ENCODE measurements around the gene INPP5D.
"Not testable (repeated sequence)": the region's sequence is repeated elsewhere in the genome, so short reads cannot be mapped to it uniquely, and the experiment has no call there.

Gene INPP5D

GRCh38 chr2:233053928-233054784, 6.0 kb upstream of the INPP5D start:
- no peak for DNase-seq (ENCODE audit: low read depth)

DNA sequence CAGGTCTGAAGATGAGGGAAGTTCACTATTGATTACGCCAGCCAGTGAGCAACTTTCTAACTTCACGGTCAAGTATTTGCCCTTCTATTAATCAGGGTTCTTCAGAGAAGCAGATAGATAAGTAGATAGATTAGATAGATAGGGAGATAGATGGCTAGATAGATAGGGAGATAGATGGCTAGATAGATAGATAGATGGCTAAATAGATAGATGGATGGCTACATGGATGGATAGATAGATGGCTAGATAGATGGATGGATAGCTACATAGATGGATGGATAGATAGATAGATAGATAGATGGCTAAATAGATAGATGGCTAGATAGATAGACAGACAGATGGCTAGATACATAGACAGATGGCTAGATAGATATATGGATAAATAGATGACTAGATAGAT, 4.8 kb upstream of the INPP5D start:
- DNase-seq (ENCODE audit: low read depth) = no peak

- no peak for DNase-seq (ENCODE audit: low read depth)
These were observed 3.1 kb upstream of the INPP5D start for GRCh38 chr2:233056961-233057605.

GRCh38 chr2:233058717-233059546, 1.2 kb upstream of the INPP5D start:
- DNase-seq (ENCODE audit: low read depth) = no peak

GRCh38 chr2:233059547-233059796, 670 bp upstream of the INPP5D start:
- no peak for DNase-seq (ENCODE audit: low read depth)

DNA sequence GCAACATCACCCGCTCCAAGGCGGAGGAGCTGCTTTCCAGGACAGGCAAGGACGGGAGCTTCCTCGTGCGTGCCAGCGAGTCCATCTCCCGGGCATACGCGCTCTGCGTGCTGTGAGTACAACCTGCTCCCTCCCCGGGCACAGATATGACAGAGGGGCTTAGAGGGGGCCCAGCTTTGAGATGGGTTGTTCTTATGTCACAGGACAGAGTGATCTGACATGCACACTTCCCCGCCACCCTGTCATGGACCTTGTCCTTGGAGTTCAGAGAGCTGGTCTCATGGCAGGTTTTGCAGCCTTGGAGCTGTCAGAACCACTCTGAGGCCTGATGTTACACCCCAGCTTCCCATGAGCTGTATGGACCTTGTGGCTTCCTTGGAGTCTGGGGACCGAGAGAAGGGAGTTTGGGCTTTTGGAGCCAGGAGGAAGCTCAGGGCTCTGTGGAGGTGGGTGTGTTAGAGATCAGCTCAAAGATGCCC, 398 bp downstream of the INPP5D start:
- no peak for DNase-seq (ENCODE audit: low read depth)

GRCh38 chr2:233060980-233061590, 943 bp downstream of the INPP5D start:
- DNase-seq (ENCODE audit: low read depth) = no peak

DNA sequence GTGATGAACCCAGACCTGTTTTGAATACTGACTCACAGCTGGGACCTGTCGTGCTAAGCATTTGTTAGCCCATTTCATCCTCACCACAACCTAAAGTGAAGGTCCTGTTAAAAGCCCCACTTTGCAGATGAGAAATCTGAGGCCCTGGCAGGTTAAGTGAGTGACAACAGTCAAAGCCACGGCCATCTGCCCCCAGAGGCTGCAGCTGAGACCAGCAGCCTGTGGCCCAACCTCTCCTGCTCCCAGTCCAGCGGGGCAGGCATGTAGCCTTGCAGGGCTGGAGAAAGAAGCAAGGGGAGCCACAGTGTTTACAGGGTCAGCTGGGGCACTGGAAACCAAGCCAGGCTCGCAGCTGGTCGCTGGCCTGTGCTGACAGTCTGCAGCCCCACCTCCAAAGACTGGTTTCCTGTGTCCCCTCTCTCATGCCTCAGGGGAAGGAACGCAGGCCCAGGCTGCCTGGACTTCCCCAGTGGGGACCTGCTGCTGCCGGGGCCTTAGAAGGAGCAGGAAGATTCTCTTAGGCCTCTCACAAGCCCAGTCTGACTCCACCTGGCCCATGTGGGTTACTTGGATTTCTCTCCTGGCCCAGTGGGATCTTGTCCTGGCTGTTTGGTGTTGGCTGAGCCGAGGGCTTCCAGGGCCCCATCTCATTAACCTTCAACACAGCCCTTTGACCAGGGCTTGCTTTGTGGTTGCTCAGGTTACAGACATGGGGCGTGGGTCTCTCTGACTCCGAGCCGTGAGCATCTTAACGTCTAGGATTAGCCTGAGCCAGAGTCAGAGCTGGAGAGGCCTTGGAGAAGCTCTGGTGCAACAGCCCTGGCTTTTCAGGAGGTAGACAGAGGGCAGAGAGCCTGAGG, 1.7 kb downstream of the INPP5D start:
- DNase-seq (ENCODE audit: low read depth) = no peak

DNA sequence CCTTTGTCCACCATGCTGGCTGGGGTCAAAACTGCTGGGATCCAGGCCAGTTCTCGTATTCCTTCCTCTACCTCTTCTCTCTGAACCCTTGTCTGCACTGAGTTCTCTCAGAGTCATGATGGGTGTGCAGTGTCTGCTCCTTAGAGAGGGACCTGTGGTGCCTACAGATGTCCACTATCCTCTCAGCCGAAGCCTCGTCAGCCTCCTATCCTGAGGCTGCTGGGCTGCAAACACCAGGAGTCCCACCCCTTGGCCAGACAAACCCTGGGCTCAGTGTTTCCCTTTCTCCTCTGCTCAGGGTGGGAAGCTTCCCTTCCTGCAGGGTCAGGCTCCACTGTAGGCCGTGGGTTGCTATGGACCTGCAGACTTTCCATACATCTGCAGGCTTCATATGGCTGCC, 2.3 kb downstream of the INPP5D start:
- DNase-seq (ENCODE audit: low read depth) = no peak

- DNase-seq (ENCODE audit: low read depth) = no peak
These were observed 2.8 kb downstream of the INPP5D start for GRCh38 chr2:233062946-233063268.

DNA sequence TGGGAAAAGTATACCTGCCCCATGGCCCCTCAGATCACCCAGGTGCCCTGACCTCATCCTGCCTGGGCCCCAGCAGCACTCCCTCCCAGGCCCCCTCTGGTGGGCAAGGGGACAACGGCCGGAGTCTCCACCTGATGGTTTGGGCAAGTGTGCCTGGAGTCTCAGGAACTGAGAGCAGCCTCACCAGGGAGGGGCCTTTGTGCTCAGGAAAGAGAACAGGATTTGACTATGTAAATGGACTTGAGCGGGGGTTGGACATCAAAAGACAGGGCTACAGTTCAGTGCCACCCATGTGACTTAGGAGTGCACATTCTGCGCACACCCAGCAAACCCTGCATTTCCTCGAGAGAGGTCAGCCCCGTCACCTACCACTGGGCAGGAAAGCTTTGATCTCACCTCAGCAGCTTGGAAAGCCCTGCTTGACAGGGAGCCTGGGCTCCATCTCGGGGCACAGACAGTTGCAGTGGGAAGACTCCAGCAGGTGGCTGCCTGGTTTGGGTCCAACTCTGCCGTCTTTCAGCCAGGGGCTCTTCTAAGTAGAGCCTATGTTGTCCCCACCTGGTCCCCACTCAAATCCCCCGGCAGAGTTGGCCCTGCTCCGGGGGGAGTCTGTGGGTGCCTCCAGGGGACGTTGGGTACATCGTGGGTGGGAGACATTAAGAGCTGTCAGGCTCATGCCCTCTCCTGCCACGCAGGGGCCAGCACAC, 3.3 kb downstream of the INPP5D start:
- no peak for DNase-seq (ENCODE audit: low read depth)

GRCh38 chr2:233063976-233064411, 3.9 kb downstream of the INPP5D start:
- no peak for DNase-seq (ENCODE audit: low read depth)

DNA sequence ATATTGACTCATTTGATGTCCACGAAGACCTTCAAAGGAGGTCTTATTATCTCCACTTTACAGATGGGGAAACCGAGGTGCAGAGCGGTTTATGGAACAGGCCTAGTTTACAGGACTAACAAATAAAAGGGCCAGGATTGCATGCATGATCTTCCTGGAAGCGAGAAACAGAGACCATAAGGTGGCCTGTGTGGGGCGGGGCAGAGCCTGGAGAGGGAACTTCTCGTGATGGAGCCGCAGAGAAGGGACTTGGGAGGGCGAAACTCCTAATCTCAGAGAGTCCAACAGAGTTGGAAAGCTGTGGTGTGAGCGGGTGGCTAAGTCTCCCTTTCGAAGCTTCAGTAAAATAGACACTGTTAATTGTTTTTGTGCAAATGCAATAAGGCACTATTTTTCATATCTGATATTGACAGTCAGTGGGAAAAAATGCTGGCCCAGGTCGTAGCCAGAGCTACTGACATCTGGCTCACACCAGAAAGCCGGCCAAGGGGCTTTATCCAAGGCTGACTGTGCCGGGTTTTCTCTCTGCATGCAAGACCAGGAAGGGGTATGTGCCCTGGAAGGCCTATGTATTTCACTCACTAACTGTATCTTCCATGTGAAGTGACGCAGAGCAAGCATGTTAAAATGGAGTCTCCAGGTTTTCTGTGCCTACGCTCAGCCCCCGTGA, 4.5 kb downstream of the INPP5D start:
- no peak for DNase-seq (ENCODE audit: low read depth)

DNA sequence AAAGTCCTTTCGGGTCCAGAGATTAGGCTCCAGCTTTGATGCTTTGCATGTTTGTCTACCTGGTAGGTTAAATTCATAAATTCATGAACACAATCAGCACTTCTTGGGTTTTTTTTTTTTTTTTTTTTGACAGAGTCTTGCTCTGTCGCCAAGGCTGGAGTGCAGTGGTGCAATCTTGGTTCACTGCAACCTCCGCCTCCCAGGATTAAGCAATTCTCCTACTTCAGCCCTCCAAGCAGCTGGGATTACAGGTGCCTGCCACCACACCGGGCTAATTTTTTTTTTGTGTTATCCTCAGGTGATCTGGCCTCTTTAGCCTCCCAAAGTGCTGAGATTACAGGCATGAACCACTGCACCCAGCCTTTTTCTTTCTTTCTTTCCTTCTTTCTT, 5.1 kb downstream of the INPP5D start:
- not testable (repeated sequence) for DNase-seq (ENCODE audit: low read depth)

GRCh38 chr2:233065954-233066470, 5.9 kb downstream of the INPP5D start:
- no peak for DNase-seq (ENCODE audit: low read depth)

DNA sequence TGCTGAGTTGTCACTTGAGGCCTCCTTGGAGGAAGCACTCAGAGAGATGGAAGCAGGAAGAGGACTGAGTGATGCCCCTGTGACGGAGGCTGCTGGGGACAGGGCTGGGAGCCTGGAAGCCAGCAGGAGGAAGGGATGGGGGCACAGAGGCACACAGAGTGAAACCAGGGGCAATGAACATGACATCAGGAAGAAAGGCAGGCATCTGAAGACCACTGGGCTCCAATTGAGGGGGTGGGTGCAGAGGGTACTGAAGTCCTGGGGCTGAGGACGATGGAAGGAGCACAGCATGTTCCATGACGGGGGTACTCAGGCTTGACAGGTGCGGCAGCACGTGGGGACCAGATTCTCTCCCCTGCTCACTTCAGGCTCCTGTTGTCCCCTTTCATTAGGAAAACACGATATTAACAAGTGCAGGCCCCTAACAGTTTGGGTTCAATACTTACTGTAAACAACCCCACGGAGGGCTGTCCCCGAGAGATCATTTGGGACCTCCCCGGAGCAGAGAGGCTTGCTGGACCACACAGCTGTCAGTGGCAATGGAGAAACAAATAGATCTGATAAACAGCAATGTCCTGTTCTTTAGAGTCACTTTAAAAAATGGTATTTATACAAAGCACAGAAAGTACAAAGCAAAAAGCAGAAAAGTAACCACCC, 8.7 kb downstream of the INPP5D start:
- DNase-seq (ENCODE audit: low read depth) = no peak

GRCh38 chr2:233072838-233073237, 12.7 kb downstream of the INPP5D start:
- no peak for DNase-seq (ENCODE audit: low read depth)

- no peak for DNase-seq (ENCODE audit: low read depth)
These were observed 14.0 kb downstream of the INPP5D start for GRCh38 chr2:233074106-233074505.

GRCh38 chr2:233075141-233075965, 15.2 kb downstream of the INPP5D start:
- no peak for DNase-seq (ENCODE audit: low read depth)

Data from stromal cell of bone marrow (primary cell).